ACHN (cell line): ENCODE data around the gene TAS1R2.
A peak's percentile ranks its signal among the peaks of the same experiment; 100 is the strongest.

ENCODE experiments used
- DNase-seq: peaks from one replicate; pipeline ENCODE4 v3.0.0-alpha.2; 2015
- in situ Hi-C: cut with HindIII; loops from 2 replicates; pipeline ENCODE4 v1.10.0; 2017; ENCODE audit warnings: low sequenced_read_pairs, low pct_ligation_motif_present, low pct_unique_long_range_greater_than_20kb

TAS1R2 gene

DNA sequence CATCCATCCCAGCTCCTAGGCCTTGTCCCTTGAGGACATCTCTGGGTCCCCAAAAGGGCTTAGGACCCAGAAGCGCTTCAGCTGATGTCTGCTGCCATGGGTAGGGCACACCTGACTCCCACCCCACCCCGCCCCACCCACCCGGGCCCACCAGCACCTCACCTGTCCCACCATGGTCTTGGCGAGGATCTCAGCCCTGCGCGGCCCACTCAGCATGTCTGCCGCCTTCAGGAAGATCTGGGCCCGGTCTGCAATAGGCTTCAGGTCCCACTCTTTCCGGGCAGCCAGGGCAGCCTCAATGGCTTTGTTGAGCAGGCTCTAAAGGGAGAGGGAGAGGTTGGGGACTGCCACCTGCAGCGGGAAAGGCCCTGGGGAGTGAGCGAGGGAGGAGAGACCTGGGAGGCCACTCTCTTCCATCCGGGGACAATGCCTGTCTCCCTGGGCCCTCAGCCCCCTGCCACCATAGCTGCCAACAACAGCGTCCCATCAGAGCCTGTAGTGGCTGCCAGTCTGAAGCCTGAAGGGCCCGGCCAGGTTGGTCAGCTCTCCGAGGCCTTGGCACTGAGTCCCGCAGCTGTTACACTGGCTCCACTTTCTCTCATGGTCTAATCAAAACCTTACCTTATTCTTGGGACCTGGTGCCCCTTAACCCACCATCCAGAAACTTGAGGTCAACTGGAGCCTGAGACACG lies 26.0 kb upstream of the TAS1R2 start:
- DNase-seq: no peak
- in situ Hi-C loops: no loop called here

- in situ Hi-C loops: no loop called here
Observed at GRCh38 chr1:18884727-18885126, 25.3 kb upstream of the TAS1R2 start.

DNA sequence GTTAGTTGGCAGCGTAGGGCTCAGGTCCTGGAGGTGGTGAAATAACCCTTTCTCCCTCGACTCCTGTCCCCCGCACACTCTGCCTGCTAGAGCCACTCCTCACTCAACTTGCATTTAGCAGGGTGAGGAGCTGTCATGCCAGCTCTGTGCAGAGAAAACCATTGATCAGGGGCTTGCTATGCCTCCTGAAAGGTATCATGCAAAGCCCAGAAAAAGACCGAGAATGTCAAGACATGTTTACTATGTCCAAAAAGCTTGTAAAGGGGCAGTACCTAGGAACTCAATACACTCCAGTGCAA lies 24.9 kb upstream of the TAS1R2 start:
- in situ Hi-C loops: no loop called here

More at GRCh38 chr1:18884727-18885126, 25.3 kb upstream of the TAS1R2 start:
- no peak for DNase-seq

GRCh38 chr1:18883636-18884418 lies 24.4 kb upstream of the TAS1R2 start:
- DNase-seq: peak; percentile 60
- in situ Hi-C loops: no loop called here

More for the DNA sequence above, 24.9 kb upstream of the TAS1R2 start:
- DNase-seq: no peak

DNA sequence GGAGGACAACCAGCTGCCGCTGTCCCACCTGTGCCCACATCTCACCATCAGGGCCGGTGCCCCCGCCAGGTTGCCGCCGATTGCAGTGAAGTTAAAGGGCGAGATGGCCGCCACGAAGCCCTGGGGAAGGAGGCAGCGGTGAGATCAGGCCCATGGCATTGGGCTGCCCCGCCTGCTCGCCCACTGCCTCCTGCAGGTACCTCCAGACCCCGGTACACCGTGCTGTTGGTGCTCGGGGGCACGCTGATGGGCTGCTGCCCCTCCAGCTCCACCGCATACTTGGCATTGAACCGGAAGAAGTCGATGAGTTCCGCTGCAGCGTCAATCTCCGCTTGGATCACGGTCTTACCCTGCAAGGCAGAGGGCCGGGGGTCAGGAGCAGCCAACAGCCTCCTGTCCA lies 23.6 kb upstream of the TAS1R2 start:
- in situ Hi-C loops: no loop called here
- DNase-seq: no peak

- in situ Hi-C loops: no loop called here
- DNase-seq: peak; percentile 21
Observed at GRCh38 chr1:18882486-18882885, 23.0 kb upstream of the TAS1R2 start.

DNA sequence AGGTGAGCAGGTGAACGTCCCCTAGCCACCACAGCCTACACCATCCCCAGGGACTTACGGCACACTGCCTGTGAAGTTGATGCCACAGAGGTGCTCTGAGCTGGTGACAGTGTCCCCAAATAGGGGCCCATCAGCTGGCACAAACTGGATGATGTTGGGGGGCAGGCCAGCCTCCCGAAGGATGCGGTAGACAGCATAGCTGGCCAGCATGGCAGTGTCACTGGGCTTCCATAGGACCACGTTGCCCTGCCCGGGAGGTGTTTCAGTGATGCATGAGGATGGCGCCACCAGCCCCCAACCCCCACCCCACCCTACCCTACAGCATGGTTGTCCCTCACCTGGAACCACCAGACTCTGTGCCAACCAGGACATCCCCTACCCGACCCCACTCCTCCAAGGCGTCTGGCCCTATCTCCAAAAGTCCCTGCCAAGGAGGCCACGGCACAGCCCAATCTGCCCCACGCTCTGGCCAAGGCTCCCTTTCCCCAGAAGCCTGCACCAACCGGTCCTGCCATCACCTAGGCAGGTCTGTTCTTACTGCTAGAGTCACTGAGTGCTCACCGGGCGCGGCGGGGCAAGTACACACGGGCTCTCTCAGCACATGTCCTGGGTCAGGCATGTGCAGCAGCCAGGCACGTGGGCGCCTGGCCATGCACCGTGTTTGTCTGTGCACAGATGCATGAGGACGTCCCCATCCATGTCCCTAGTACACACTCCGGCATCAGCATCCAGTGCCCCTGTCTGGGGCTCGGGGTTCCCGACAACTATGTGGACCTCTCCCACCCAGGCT lies 22.4 kb upstream of the TAS1R2 start:
- in situ Hi-C loops: no loop called here
- no peak for DNase-seq

DNA sequence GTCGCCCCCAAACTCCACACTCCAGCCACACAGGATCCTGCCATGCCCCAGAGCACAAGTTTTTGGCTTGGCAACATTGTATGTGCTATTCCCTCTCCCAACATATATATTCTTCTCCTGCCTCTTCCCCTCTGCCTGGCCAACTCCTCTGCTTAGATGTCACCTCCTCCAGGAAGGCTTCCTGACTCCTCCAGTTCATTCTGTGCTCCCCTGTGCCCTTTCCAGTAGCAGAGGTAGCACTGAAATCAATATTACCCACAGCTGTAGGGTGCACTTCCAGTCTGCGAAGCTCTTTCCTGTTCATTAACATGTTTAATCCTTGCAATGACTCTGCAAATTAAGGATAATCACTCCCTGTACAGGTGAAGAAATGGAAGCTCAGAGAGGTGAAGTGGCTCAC lies 21.7 kb upstream of the TAS1R2 start:
- in situ Hi-C loops: no loop called here
- DNase-seq: no peak

- no peak for DNase-seq
- in situ Hi-C loops: no loop called here
Observed at GRCh38 chr1:18880585-18880984, 21.1 kb upstream of the TAS1R2 start.

DNA sequence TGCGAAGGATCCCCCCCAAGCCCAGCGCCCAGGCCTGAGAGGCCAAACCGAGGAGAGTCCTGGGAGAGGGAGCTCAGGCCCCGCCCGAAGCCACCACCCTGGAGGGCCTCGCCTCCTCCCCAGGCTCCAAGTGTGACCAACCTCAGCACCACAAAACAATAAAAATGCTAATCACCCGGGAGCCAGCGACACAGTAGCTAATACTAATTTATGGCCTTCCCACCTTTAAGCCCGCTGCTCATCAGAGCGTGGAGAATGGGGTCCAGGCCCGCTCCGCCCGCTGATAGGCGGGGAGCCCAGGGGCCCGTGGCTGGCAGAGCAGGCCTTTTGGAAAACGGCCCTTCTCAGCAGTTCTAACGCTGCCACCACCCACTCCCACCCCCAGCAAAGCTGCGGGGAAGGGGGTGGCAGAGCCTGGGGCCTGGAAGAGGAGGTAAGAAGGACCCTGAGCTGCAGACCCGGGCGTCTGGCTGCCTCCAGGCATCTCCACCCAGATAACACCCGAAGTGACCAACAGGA lies 20.4 kb upstream of the TAS1R2 start:
- in situ Hi-C loops: no loop called here
- no peak for DNase-seq

GRCh38 chr1:18879215-18879790 lies 19.8 kb upstream of the TAS1R2 start:
- in situ Hi-C loops: no loop called here

DNA sequence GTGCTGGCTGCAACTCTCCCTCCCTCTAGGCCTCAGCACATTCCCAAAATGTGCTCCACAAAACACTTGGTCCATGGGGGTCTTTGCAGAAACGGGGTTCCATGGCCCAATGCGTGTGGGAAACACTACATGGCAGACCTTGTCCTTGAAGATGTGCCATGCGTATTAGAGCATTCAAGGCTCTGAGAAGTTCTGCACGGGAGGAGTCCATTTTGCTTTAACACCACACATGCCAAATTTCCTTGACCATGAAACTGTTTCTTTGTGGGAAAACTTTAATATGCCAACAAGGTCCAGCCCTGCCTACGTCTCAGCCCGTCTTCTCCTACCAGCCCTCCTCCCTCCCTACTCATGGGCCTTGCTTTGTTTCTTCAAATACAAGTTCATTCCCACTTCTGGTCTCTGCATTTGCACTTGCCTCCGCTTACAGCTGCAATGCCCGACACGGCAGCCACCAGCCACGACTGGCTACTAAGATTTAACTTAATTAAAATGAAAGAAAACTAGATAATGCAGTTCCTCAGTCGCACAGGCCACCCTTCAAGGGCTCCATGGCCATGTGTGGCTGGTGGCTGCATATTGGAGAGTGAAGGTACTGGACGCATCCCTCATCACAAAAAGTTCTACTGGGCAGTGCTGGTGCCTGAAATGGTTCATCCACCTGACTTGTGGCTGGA lies 19.2 kb upstream of the TAS1R2 start:
- in situ Hi-C loops: no loop called here
- no peak for DNase-seq

More at GRCh38 chr1:18879215-18879790, 19.8 kb upstream of the TAS1R2 start:
- no peak for DNase-seq

DNA sequence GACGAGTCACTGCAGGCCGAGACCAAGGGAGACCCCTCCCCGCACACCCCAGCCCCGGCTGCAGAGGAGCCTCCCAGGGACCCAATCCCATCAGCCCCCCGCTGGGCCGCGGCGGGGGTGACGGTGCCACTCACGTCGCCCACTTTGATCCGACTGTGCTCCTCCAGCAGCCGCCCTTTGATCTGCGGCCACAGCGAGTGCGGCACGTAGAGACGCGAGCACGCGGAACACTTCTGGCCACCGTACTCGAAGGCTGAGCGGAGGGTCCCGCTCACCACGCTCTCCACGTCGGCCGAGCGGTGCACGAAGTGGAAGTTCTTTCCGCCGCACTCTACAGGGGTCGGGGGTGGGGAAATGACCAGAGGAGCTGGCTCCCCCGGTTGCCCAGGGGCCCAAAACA lies 17.8 kb upstream of the TAS1R2 start:
- DNase-seq: no peak
- in situ Hi-C loops: no loop called here

- in situ Hi-C loops: no loop called here
- no peak for DNase-seq
Observed at GRCh38 chr1:18876210-18876609, 16.8 kb upstream of the TAS1R2 start.

GRCh38 chr1:18875796-18876128 lies 16.3 kb upstream of the TAS1R2 start:
- no peak for DNase-seq
- in situ Hi-C loops: no loop called here

DNA sequence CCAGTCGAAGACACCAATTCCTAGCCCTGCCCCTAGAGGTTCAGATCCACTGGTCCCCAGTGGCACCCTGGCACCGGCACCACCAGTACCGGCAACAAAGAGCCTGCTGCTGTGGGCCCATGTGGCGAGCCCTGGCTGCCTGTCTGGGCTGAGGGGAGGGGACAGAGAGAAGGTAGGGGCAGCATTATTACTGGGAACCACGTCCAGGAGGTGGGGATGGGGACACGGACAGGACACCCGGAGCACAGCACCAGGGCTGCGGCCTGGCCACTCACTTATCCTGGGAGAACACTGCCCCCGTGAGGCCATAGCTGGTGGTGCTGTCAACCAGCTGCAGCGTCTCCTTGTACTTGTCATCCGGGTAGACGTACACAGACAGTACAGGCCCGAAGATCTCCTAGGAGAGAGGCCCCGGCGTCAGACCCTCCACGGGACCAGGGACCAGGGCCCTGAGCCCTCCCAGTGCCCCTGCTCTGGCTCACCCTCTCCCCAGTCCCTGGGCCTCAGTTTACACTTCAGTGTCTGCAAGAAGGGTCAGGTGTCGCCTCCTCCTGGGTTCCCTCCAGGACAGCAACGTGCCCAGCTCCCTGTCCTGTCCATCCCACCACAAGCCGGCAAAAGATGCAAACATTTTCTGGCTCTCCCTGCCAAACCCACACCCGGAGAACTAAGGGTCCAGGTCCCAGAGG lies 15.8 kb upstream of the TAS1R2 start:
- in situ Hi-C loops: no loop called here

GRCh38 chr1:18874600-18874999 lies 15.1 kb upstream of the TAS1R2 start:
- no peak for DNase-seq
- in situ Hi-C loops: no loop called here

More for the DNA sequence above, 15.8 kb upstream of the TAS1R2 start:
- peak; percentile 81 for DNase-seq

- no peak for DNase-seq
- in situ Hi-C loops: no loop called here
Observed at GRCh38 chr1:18874036-18874435, 14.6 kb upstream of the TAS1R2 start.
